Testis (tissue), 3 donors: Measurements from ENCODE around the gene ZBTB46. TPM values are rescaled to one million over a fixed set of nuclear protein-coding genes. Genes with fewer than 3 reads are reported as not detected.
A peak's percentile ranks its signal among the peaks of the same experiment; 100 is the strongest.

ENCODE experiments used
- DNase-seq: peaks from one replicate; pipeline ENCODE4 v3.0.0-alpha.2; 2019
- H3K27ac ChIP-seq, 2 donors: fragments of 200-600 bp; sonication (generic); one replicate each; pipeline ENCODE4 v1.5.1; 2019
- H3K27me3 ChIP-seq: fragments of 200-600 bp; sonication (generic); one replicate; pipeline ENCODE4 v1.5.1; 2019
- H3K36me3 ChIP-seq: fragments of 200-600 bp; sonication (generic); one replicate; pipeline ENCODE4 v1.5.1; 2017; ENCODE audit warnings: low read depth; ENCODE audit errors: missing control alignments
- H3K4me1 ChIP-seq: fragments of 200-600 bp; sonication (generic); one replicate; pipeline ENCODE4 v1.5.1; 2019
- H3K4me3 ChIP-seq, 2 donors: fragments of 200-600 bp; sonication (generic); one replicate each; pipeline ENCODE4 v1.5.1; 2017 to 2019
- H3K9me3 ChIP-seq: fragments of 200-600 bp; sonication (generic); one replicate; pipeline ENCODE4 v1.5.1; 2017
- POLR2A ChIP-seq: fragments of 450-650 bp; IDR thresholded peaks from one replicate; pipeline ENCODE4 v1.6.1; 2017; ENCODE audit warnings: antibody characterized with exemption, mild to moderate bottlenecking, moderate library complexity
- WGBS, 2 donors: methylation state at CpG; one replicate each; pipeline ENCODE4 v1.1.5; 2018; 5-methylcytosine and 5-hydroxymethylcytosine counted together
- intact Hi-C: fragments of 100-400 bp; cut with DNase I; formaldehyde crosslinking; loops from one replicate; pipeline ENCODE4 v1.15.1; 2023; ENCODE audit warnings: low total_unique reads
- polyA plus RNA-seq: library from polyadenylated mRNA; stranded (reverse); fragments of 350-450 nt; fragmentation: Illumina TruSeq; extraction: RNeasy Lipid Tissue Mini Kit (QIAGEN cat#74804); gene quantifications from one replicate; pipeline ENCODE4 v1.2.3, GENCODE V29; 2014; ENCODE audit warnings: low read depth, low replicate concordance; ENCODE audit not compliant: insufficient read depth
- total RNA-seq, 2 donors: library from RNA; depleted of rRNA; stranded (reverse); fragments of >200 nt; gene quantifications; one replicate each; pipeline ENCODE4 v1.2.3, GENCODE V29; 2016
- TF ChIP-seq, protein P1 (sequence below), 3 experiments: fragments of 450-650 bp in 2 of 3; fragments of 200-600 bp in 1 of 3; sonication (generic) in 1 of 3; IDR thresholded peaks; one replicate each; pipeline ENCODE4 v1.5.1; 2016 to 2019; ENCODE audit warnings: antibody characterized with exemption in 3 of 3, mild to moderate bottlenecking in 2 of 3, moderate library complexity in 1 of 3

The ZBTB46 gene
- total and polyA plus RNA-seq, 3 donors from 2014 or later, result 5.2 to 15.4 (median 12.5) TPM

DNA sequence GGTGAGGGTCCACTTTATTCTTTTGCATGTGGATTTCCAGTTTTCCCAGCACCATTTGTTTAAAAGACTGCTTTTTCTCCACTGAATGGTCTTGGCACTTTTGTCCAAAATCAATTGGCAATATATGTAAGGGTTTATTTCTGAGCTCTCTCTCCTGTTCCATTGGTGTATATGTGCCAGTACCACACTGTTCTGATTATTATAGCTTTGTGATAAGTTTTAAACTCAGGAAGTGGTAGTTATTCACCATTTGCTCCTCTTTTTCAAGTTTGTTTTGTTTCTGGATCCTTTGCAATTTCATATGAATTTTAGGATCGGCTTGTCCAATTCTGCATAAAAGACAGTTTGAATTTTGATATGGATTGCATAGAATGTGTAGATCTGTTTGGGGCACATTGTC lies 118.9 kb downstream of the ZBTB46 start:
- no peaks in the 10 kb centered on the region for H3K36me3 ChIP-seq

DNA sequence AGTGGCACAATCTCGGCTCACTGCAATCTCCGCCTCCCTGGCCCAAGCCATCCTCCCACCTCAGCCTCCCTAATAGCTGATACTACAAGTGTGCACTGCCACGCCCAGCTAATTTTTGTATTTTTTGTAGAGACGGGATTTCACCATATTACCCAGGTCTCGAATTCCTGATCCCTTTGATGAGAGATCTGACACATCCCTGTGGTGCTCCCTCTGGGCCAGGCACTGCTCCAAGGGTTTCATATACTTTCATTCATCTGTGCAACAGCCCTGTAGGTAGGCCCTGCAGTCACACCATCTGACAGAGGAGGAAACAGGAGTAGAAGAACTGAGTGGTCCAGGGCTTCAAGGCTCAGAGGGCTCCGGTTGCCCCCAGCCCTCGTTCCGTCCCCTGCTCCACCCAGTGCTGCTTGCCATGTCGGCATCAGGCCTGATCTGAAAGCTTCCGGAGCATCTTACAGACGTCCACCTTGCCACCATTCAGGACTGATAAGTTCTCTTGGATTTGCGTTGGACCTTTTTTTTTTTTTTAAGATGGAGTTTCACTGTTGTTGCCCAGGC lies 119.9 kb downstream of the ZBTB46 start:
- Histone ChIP-seq H3K27me3 (no peaks in the 10 kb centered on the region), H3K4me1 (peaks cover 26% of the 10 kb centered on the region), H3K27ac (peak overlapping the region in 1 of 2 donors; percentile 70), H3K4me3 (no peak overlapping the region), H3K9me3 (no peaks in the 10 kb centered on the region), H3K36me3 (no peaks in the 10 kb centered on the region)
- no peak for TF ChIP-seq POLR2A
- TF ChIP-seq, protein P1, sequence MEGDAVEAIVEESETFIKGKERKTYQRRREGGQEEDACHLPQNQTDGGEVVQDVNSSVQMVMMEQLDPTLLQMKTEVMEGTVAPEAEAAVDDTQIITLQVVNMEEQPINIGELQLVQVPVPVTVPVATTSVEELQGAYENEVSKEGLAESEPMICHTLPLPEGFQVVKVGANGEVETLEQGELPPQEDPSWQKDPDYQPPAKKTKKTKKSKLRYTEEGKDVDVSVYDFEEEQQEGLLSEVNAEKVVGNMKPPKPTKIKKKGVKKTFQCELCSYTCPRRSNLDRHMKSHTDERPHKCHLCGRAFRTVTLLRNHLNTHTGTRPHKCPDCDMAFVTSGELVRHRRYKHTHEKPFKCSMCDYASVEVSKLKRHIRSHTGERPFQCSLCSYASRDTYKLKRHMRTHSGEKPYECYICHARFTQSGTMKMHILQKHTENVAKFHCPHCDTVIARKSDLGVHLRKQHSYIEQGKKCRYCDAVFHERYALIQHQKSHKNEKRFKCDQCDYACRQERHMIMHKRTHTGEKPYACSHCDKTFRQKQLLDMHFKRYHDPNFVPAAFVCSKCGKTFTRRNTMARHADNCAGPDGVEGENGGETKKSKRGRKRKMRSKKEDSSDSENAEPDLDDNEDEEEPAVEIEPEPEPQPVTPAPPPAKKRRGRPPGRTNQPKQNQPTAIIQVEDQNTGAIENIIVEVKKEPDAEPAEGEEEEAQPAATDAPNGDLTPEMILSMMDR (IDR thresholded peaks at IDR 0.05), result no peak
- DNase-seq, result peak; percentile 54
- 69 to 85% methylated on average over 11 to 12 of the region's 12 CpGs for WGBS, 2 donors
- intact Hi-C loops, result no loop called here

More for the DNA sequence above, 118.9 kb downstream of the ZBTB46 start:
- DNase-seq, result no peak
- H3K27ac ChIP-seq, result no peak overlapping the region
- H3K4me3 ChIP-seq, result no peak overlapping the region
- TF ChIP-seq POLR2A, result no peak
- TF ChIP-seq, protein P1 (IDR thresholded peaks at IDR 0.05), result no peak
- H3K27me3 ChIP-seq, result no peaks in the 10 kb centered on the region
- 96 to 100% methylated on average over 1 of the region's 1 CpG for WGBS, 2 donors
- H3K4me1 ChIP-seq, result peaks cover 18% of the 10 kb centered on the region
- H3K9me3 ChIP-seq, result no peaks in the 10 kb centered on the region
- intact Hi-C loops, result no loop called here

DNA sequence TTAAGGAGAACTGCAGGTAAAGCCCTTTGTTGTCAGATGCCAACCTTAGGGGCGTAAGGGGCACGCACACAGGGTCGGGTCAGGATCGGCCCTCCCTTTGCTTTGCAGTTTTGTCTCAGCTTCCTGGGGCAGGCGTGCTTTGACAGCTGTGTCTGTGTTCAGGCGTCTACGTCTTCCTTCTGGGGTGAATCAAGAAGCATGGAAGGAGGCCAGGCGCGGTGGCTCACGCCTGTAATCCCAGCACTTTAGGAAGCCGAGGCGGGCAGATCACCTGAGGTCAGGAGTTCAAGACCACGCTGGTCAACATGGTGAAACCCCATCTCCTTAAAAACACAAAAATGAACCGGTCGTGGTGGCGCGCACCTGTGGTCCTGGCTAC lies 121.9 kb downstream of the ZBTB46 start:
- intact Hi-C loops, result no loop called here
- H3K4me3 ChIP-seq, result peak overlapping the region in 1 of 2 donors; percentile 97
- no peaks in the 10 kb centered on the region for H3K9me3 ChIP-seq
- H3K4me1 ChIP-seq, result peaks cover 28% of the 10 kb centered on the region
- TF ChIP-seq, protein P1 (IDR thresholded peaks at IDR 0.05), result no peak
- TF ChIP-seq POLR2A, result no peak
- WGBS, 2 donors, result 52 to 82% methylated on average over 4 to 17 of the region's 17 CpGs
- H3K27me3 ChIP-seq, result no peaks in the 10 kb centered on the region
- no peaks in the 10 kb centered on the region for H3K36me3 ChIP-seq
- peak overlapping the region in 1 of 2 donors; percentile 76 for H3K27ac ChIP-seq
- DNase-seq, result no peak

DNA sequence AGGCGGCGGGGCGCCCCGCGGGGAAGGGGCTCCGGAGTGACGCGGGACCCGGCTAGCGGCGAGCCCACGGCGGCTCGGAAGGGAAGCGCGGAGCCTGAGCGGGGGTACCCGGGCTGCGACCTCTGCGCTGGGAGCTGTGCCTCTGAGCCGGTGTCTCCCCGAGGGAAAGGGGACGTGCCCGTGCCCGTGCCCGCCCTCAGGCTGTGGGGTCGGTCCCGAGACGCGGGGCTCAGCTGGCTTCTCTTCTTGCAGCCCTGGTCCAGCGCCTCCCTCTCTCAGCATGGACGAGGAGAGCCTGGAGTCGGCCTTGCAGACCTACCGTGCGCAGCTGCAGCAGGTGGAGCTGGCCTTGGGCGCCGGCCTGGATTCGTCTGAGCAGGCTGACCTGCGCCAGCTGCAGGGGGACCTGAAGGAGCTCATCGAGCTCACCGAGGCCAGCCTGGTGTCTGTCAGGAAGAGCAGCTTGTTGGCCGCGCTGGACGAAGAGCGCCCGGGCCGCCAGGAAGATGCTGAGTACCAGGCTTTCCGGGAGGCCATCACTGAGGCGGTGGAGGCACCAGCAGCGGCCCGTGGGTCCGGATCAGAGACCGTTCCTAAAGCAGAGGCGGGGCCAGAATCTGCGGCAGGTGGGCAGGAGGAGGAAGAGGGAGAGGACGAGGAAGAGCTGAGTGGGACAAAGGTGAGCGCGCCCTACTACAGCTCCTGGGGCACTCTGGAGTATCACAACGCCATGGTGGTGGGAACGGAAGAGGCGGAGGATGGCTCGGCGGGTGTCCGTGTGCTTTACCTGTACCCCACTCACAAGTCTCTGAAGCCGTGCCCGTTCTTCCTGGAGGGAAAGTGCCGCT lies 122.5 kb downstream of the ZBTB46 start:
- peak; percentile 48 for DNase-seq
- Histone ChIP-seq H3K36me3 (no peaks in the 10 kb centered on the region), H3K4me1 (peaks cover 28% of the 10 kb centered on the region), H3K27ac (peak overlapping the region; percentile 76 to 85), H3K4me3 (peak overlapping the region; percentile 94 to 97), H3K27me3 (no peaks in the 10 kb centered on the region), H3K9me3 (no peaks in the 10 kb centered on the region)
- WGBS, 2 donors, result 19 to 30% methylated on average over 24 to 65 of the region's 67 CpGs
- intact Hi-C loops, result no loop called here
- TF ChIP-seq POLR2A, result no peak
- TF ChIP-seq, protein P1 (IDR thresholded peaks at IDR 0.05), result no peak
